Measurements from ENCODE around the gene NDST1. TPM values are rescaled to one million over a fixed set of nuclear protein-coding genes. Genes with fewer than 3 reads are reported as not detected.
A peak's percentile ranks its signal among the peaks of the same experiment; 100 is the strongest.

Gene NDST1
- 19.3 TPM for total RNA-seq

DNA sequence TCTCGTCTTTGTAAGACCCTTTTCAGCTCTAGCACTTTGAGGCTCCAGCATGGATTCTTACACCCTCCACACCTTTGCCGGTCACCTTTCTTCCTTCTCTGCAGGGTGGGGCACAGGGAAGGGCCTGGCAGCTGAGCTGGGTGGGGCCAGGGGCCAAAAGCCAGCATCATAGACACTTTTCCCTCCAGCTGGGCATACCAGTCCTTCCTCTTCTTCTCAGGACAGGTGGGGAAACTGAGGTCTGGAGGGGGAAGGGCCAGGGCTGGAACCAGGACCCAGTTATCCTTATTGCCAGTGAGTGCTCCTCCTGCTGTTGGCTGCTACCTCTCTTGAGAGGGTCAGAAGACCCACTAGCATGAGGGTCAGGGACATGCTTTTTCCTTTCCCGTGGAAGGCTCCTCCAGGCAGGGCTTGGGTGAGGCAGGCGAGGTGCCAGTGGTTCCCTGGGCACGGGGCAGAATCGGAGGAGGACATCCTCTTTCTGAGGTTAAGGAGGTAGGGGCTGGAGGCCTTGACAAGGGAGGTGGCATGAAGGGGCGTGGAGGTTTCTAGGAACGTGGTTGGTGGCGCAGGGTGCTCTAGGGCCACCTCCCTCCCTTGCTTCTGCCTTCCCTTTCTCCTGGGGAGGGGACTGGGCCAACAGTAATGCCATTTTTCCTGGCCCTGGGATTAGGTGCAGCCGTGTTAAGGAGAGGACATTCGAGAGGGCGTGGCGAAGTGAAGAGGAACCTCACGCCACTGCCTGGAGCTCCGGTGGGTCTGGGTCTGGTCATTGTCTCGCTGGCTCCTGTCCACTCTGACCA, at the start of gene NDST1:
Gene NDST1, plus strand, starts transcription at position 658 of the 803 bp plus-strand sequence. CDS start 13,124 bp downstream, outside the sequence.
- Histone ChIP-seq H3K36me3 (ENCODE audit: control insufficient read depth in 3 of 3, insufficient read depth in 3 of 3, low read length in 3 of 3) (no peaks in the 10 kb centered on the region), H3K27me3 (ENCODE audit: control insufficient read depth in 3 of 3, insufficient read depth in 3 of 3, low read length in 3 of 3) (no peaks in the 10 kb centered on the region), H3K4me1 (ENCODE audit: control insufficient read depth in 3 of 3, insufficient read depth in 3 of 3, low read length in 3 of 3) (peaks cover 91 to 95% (median 92%) of the 10 kb centered on the region in 3 donors), H3K9ac (ENCODE audit: low read depth in 1 of 3, low read length in 3 of 3) (peak within 1 kb of the TSS in 2 of 3 donors; percentile 56 to 62), H3K4me3 (ENCODE audit: low read length in 3 of 3) (peak within 1 kb of the TSS in 2 of 3 donors; percentile 13 to 30), H3K27ac (ENCODE audit: low read depth, low read length) (peak within 1 kb of the TSS; percentile 60), H3K9me3 (ENCODE audit: control insufficient read depth in 3 of 3, low read length in 3 of 3) (no peaks in the 10 kb centered on the region)

DNA sequence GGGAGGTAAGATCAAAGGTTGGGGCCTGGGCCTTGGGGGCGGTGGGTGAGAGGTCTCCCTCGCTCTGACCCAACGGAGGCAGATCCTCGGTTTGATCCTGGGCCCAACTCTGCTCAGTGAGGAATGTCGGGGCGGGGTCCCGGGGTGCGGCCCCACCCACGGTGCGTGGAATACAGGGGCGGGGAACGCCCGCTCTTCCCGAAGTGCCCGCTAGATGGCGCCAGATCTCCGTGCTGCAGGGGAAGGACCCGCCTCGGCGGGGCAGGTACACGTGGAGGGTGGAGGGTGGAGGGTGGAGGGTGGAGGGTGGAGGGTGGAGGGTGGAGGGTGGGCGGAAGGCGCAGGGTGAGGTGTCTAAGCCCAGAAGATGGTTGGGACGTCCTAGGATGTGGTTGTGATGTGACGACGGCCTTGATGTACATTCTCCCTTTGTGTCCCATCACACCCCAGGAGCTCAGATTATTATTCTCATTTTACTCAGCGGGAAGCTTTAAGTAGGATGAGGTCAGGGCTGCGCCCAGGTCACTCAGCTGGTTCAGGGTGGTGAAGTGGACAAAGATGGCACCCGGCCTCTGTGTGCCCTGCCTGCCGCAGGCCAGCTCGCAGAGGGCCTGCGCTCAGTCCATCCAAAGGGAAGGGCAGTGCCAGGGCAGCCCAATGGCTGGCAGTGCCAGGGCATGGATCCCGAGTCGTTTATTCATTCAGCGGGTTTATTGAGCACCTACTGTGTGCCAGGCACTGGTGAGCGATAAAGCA, 49.0 kb upstream of the NDST1 start:
- Histone ChIP-seq H3K36me3 (ENCODE audit: control insufficient read depth in 3 of 3, insufficient read depth in 3 of 3, low read length in 3 of 3) (no peaks in the 10 kb centered on the region), H3K9ac (ENCODE audit: low read depth in 1 of 3, low read length in 3 of 3) (no peak overlapping the region), H3K27me3 (ENCODE audit: control insufficient read depth in 3 of 3, insufficient read depth in 3 of 3, low read length in 3 of 3) (no peaks in the 10 kb centered on the region), H3K9me3 (ENCODE audit: control insufficient read depth in 3 of 3, low read length in 3 of 3) (no peaks in the 10 kb centered on the region), H3K4me1 (ENCODE audit: control insufficient read depth in 3 of 3, insufficient read depth in 3 of 3, low read length in 3 of 3) (peaks cover 17 to 18% (median 18%) of the 10 kb centered on the region in 3 donors), H3K4me3 (ENCODE audit: low read length in 3 of 3) (peak overlapping the region in 1 of 3 donors; percentile 29), H3K27ac (ENCODE audit: low read depth, low read length) (no peak overlapping the region)

DNA sequence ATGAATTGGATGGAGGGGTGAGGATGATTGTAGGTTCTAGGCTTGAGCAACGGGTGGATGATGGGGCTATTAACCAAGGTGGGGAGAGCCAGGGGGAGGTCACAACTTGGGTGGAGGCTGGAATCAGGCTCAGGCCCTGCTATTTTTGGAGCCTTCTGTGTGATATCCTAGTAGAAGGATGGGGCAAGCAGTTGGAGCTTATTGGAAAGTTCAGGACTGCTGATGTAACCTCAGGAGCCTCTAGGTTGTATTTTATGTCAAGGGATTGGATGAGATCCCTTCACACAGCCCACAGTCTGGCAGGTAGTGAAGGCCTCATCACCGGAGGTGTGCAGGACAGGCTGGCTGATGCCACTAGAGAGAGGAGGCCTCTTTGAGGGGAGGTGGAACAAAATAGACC, 47.1 kb upstream of the NDST1 start:
- H3K27me3 ChIP-seq (ENCODE audit: control insufficient read depth in 3 of 3, insufficient read depth in 3 of 3, low read length in 3 of 3): no peaks in the 10 kb centered on the region
- H3K4me3 ChIP-seq (ENCODE audit: low read length in 3 of 3): no peak overlapping the region
- H3K36me3 ChIP-seq (ENCODE audit: control insufficient read depth in 3 of 3, insufficient read depth in 3 of 3, low read length in 3 of 3): no peaks in the 10 kb centered on the region
- H3K27ac ChIP-seq (ENCODE audit: low read depth, low read length): peak overlapping the region; percentile 44
- H3K9me3 ChIP-seq (ENCODE audit: control insufficient read depth in 3 of 3, low read length in 3 of 3): no peaks in the 10 kb centered on the region
- H3K4me1 ChIP-seq (ENCODE audit: control insufficient read depth in 3 of 3, insufficient read depth in 3 of 3, low read length in 3 of 3): peaks cover 21 to 27% (median 27%) of the 10 kb centered on the region in 3 donors
- peak overlapping the region in 1 of 3 donors; percentile 50 for H3K9ac ChIP-seq (ENCODE audit: low read depth in 1 of 3, low read length in 3 of 3)

DNA sequence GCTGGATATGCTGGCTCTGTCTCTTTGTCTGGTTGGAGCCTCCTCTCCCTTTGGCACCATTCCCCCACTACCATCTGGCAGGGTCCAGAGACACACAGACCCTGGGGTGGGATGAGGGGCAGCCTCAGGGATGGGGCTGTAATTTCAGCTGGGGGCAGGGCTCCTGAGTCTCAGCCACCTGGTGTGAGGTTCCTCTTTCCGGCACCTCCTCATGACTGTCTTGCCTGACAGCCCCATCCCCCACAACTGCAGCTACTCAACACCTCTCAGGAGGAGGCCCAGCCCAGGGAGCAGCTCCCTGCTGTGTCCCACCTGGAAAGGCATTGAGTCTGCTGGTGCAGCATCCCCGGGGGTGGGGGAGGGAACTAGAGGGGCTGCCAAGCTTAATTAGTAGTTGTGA, 46.7 kb upstream of the NDST1 start:
- H3K36me3 ChIP-seq (ENCODE audit: control insufficient read depth in 3 of 3, insufficient read depth in 3 of 3, low read length in 3 of 3): no peaks in the 10 kb centered on the region
- H3K27ac ChIP-seq (ENCODE audit: low read depth, low read length): peak overlapping the region; percentile 44
- no peaks in the 10 kb centered on the region for H3K27me3 ChIP-seq (ENCODE audit: control insufficient read depth in 3 of 3, insufficient read depth in 3 of 3, low read length in 3 of 3)
- peaks cover 21 to 29% (median 27%) of the 10 kb centered on the region in 3 donors for H3K4me1 ChIP-seq (ENCODE audit: control insufficient read depth in 3 of 3, insufficient read depth in 3 of 3, low read length in 3 of 3)
- H3K4me3 ChIP-seq (ENCODE audit: low read length in 3 of 3): no peak overlapping the region
- H3K9ac ChIP-seq (ENCODE audit: low read depth in 1 of 3, low read length in 3 of 3): peak overlapping the region in 1 of 3 donors; percentile 50
- no peaks in the 10 kb centered on the region for H3K9me3 ChIP-seq (ENCODE audit: control insufficient read depth in 3 of 3, low read length in 3 of 3)

DNA sequence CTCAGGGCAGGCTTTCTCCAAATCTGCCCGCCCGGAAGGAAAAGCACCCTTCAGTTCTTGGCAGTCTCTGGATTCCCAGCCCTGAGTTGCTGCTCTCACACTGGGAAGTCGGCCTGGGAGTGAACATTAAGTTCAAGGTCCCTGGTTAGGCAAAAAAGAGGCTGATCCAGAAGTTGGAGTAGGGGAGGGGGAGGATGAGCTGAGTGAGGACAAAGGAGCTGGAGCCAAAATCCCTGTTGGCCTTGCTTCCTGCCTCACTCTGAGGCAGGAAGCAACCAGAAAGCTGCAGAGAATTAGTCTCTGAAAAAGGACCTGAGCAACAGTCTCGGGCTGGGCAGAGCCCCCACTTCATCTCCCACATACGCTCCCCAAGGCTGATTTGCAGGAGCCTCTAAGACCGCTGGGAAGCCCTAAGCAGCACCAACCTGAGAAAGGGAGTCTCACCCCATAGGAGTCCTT, 43.3 kb upstream of the NDST1 start:
- peak overlapping the region in 2 of 3 donors; percentile 21 to 57 for H3K9ac ChIP-seq (ENCODE audit: low read depth in 1 of 3, low read length in 3 of 3)
- no peak overlapping the region for H3K27ac ChIP-seq (ENCODE audit: low read depth, low read length)

DNA sequence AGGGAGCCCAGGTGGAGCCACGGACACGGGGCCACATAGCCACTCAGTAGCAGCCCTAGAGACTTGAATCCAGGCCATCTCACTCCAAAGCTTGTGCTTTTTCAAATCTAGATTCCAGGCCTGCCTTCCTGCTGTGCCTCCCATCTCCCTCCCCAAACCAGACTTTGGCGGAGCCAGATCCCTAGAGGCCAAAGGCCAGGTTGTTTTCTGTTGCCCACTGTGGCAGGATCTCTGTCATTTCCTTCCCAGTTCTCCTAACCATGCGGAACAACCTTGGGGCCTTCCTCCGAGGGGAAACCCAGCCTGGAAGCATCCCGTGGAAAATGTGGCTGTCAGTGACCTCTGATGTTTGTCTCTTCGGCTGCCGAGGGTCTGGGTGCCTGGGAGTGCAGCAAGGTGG, 42.0 kb upstream of the NDST1 start:
- Histone ChIP-seq H3K27me3 (ENCODE audit: control insufficient read depth in 3 of 3, insufficient read depth in 3 of 3, low read length in 3 of 3) (no peaks in the 10 kb centered on the region), H3K4me3 (ENCODE audit: low read length in 3 of 3) (no peak overlapping the region), H3K36me3 (ENCODE audit: control insufficient read depth in 3 of 3, insufficient read depth in 3 of 3, low read length in 3 of 3) (no peaks in the 10 kb centered on the region), H3K9me3 (ENCODE audit: control insufficient read depth in 3 of 3, low read length in 3 of 3) (no peaks in the 10 kb centered on the region), H3K9ac (ENCODE audit: low read depth in 1 of 3, low read length in 3 of 3) (no peak overlapping the region), H3K4me1 (ENCODE audit: control insufficient read depth in 3 of 3, insufficient read depth in 3 of 3, low read length in 3 of 3) (peaks cover 10 to 17% (median 15%) of the 10 kb centered on the region in 3 donors), H3K27ac (ENCODE audit: low read depth, low read length) (peak overlapping the region; percentile 29)

More for the DNA sequence above, 43.3 kb upstream of the NDST1 start:
- no peaks in the 10 kb centered on the region for H3K36me3 ChIP-seq (ENCODE audit: control insufficient read depth in 3 of 3, insufficient read depth in 3 of 3, low read length in 3 of 3)
- H3K27me3 ChIP-seq (ENCODE audit: control insufficient read depth in 3 of 3, insufficient read depth in 3 of 3, low read length in 3 of 3): no peaks in the 10 kb centered on the region
- H3K9me3 ChIP-seq (ENCODE audit: control insufficient read depth in 3 of 3, low read length in 3 of 3): no peaks in the 10 kb centered on the region
- H3K4me3 ChIP-seq (ENCODE audit: low read length in 3 of 3): no peak overlapping the region
- H3K4me1 ChIP-seq (ENCODE audit: control insufficient read depth in 3 of 3, insufficient read depth in 3 of 3, low read length in 3 of 3): peaks cover 16 to 24% (median 21%) of the 10 kb centered on the region in 3 donors

DNA sequence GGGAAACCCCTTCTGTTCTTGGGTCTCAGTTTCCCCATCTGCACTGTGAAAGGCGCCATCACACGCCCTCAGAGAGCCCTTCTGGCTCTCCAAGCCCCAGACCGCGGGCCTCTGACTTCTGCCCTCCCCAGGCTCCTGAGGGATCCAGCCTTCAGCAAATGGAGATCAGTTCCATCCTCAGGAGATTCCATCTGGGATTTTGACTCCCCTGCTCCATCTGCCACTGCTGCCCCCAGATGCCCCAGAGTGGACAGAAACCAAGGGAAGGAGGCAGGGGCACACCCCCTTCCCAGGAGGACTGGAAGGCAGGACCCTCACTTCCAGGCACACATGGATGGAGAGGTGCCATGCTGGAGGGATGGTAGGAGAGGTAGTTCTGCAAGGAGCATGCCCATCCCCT, 39.7 kb upstream of the NDST1 start:
- Histone ChIP-seq H3K36me3 (ENCODE audit: control insufficient read depth in 3 of 3, insufficient read depth in 3 of 3, low read length in 3 of 3) (no peaks in the 10 kb centered on the region), H3K9ac (ENCODE audit: low read depth in 1 of 3, low read length in 3 of 3) (no peak overlapping the region), H3K4me1 (ENCODE audit: control insufficient read depth in 3 of 3, insufficient read depth in 3 of 3, low read length in 3 of 3) (peaks cover 3 to 14% (median 10%) of the 10 kb centered on the region in 3 donors), H3K27me3 (ENCODE audit: control insufficient read depth in 3 of 3, insufficient read depth in 3 of 3, low read length in 3 of 3) (no peaks in the 10 kb centered on the region), H3K9me3 (ENCODE audit: control insufficient read depth in 3 of 3, low read length in 3 of 3) (no peaks in the 10 kb centered on the region), H3K27ac (ENCODE audit: low read depth, low read length) (no peak overlapping the region), H3K4me3 (ENCODE audit: low read length in 3 of 3) (no peak overlapping the region)

DNA sequence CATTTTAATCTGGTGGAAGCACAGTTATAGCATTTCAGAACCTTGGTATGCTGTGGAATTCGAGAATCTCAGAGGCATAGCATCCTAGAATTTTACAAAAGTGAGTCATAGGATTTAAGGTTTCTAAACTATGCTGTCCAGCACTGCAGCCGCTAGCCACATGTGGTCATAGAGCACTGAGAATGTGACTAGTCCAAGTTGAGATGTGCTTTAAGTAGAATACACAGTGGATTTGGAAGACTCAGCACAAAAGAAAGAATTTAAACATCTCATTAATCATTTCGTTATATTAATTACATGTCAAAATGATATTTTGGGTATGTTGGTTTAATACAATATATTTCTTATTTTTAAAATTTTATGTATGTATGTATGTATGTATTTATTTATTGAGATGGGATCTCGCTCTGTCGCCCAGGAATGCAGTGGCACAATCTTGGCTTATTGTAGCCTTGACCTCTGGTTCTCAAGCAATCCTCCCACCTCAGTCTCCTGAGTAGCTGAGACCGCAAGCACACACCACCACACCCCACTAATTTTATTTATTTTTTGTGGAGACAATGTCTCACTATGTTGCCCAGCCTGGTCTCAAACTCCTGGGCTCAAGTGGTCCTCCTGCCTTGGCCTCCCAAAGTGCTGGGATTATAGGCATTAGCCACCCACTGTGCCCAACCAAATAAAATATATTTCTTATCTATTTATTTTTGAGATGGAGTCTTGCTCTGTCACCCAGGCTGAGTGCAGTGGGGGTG, 38.0 kb upstream of the NDST1 start:
- H3K9me3 ChIP-seq (ENCODE audit: control insufficient read depth in 3 of 3, low read length in 3 of 3): no peaks in the 10 kb centered on the region
- no peaks in the 10 kb centered on the region for H3K36me3 ChIP-seq (ENCODE audit: control insufficient read depth in 3 of 3, insufficient read depth in 3 of 3, low read length in 3 of 3)
- peaks cover 0 to 10% (median 5%) of the 10 kb centered on the region in 3 donors for H3K4me1 ChIP-seq (ENCODE audit: control insufficient read depth in 3 of 3, insufficient read depth in 3 of 3, low read length in 3 of 3)
- H3K27me3 ChIP-seq (ENCODE audit: control insufficient read depth in 3 of 3, insufficient read depth in 3 of 3, low read length in 3 of 3): no peaks in the 10 kb centered on the region
- H3K27ac ChIP-seq (ENCODE audit: low read depth, low read length): no peak overlapping the region
- H3K4me3 ChIP-seq (ENCODE audit: low read length in 3 of 3): no peak overlapping the region
- H3K9ac ChIP-seq (ENCODE audit: low read depth in 1 of 3, low read length in 3 of 3): no peak overlapping the region

DNA sequence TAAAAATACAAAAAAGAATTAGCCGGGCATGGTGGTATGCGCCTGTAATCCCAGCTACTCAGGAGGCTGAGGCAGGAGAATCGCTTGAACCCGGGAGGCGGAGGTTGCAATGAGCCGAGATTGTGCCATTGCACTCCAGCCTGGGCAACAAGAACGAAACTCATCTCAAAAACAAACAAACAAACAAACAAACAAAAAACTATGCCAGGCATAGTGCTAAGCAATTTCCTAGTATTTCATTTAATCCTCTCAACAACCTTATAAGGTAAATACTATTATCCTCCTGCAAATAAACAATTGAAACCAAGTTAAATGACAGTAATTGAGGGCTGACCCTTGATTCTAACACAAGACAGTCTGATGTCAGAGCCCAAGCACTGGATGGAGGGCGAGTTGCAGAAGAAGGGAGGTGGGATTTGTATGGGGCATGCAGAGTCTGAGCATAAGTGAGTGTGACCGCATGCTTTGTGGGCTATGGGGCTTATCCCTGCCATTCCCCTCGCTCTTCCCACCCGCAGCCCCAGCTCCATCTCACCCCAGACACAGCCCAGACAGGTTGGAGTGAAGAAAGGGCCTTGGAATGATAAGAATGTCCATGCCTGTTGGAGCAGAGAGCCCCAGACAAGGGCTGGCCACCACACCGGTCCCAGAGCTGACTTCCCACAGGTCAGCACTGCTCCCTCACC, 34.1 kb upstream of the NDST1 start:
- Histone ChIP-seq H3K9me3 (ENCODE audit: control insufficient read depth in 3 of 3, low read length in 3 of 3) (no peaks in the 10 kb centered on the region), H3K27me3 (ENCODE audit: control insufficient read depth in 3 of 3, insufficient read depth in 3 of 3, low read length in 3 of 3) (no peaks in the 10 kb centered on the region), H3K9ac (ENCODE audit: low read depth in 1 of 3, low read length in 3 of 3) (no peak overlapping the region), H3K4me1 (ENCODE audit: control insufficient read depth in 3 of 3, insufficient read depth in 3 of 3, low read length in 3 of 3) (peaks cover 0 to 3% (median 2%) of the 10 kb centered on the region in 3 donors), H3K4me3 (ENCODE audit: low read length in 3 of 3) (no peak overlapping the region), H3K27ac (ENCODE audit: low read depth, low read length) (no peak overlapping the region), H3K36me3 (ENCODE audit: control insufficient read depth in 3 of 3, insufficient read depth in 3 of 3, low read length in 3 of 3) (no peaks in the 10 kb centered on the region)
